Uterus (tissue), 4 donors: ENCODE measurements around the gene TRIM38. TPM values are rescaled to one million over a fixed set of nuclear protein-coding genes. Genes with fewer than 3 reads are reported as not detected.
A peak's percentile ranks its signal among the peaks of the same experiment; 100 is the strongest.

Experiments used
- DNase-seq, 2 donors: peaks; one replicate each; pipeline ENCODE4 v3.0.0-alpha.2; 2019 to 2020
- H3K27ac ChIP-seq, 2 donors: fragments of 200-600 bp; sonication (generic); 1 replicate in 1 of 2; 2 replicates in 1 of 2; pipeline ENCODE4 v1.5.1; 2016 to 2018
- H3K27me3 ChIP-seq, 2 donors: fragments of 200-600 bp; sonication (generic); one replicate each; pipeline ENCODE4 v1.5.1; 2018 to 2019; ENCODE audit warnings: control low read depth in 1 of 2
- H3K36me3 ChIP-seq, 2 donors: fragments of 200-600 bp; sonication (generic); one replicate each; pipeline ENCODE4 v1.5.1; 2019; ENCODE audit warnings: control low read depth in 1 of 2
- H3K4me1 ChIP-seq, 2 donors: fragments of 200-600 bp; sonication (generic); one replicate each; pipeline ENCODE4 v1.5.1; 2018 to 2019; ENCODE audit warnings: control low read depth in 1 of 2
- H3K4me3 ChIP-seq, 2 donors: fragments of 200-600 bp; sonication (generic); 1 replicate in 1 of 2; 2 replicates in 1 of 2; pipeline ENCODE4 v1.5.1; 2018 to 2019; ENCODE audit warnings: mild to moderate bottlenecking in 1 of 2
- H3K9me3 ChIP-seq, 2 donors: fragments of 200-600 bp; sonication (generic); one replicate each; pipeline ENCODE4 v1.5.1; 2019; ENCODE audit warnings: control low read depth in 1 of 2
- CTCF ChIP-seq, 4 experiments: fragments of 200-600 bp in 2 of 4; fragments of 450-650 bp in 2 of 4; sonication (generic) in 2 of 4; IDR thresholded peaks; one replicate each; pipeline ENCODE4 v1.5.1; 2016 to 2019; ENCODE audit warnings: antibody characterized with exemption in 4 of 4, mild to moderate bottlenecking in 2 of 4, moderate library complexity in 1 of 4
- POLR2A ChIP-seq, 2 donors: fragments of 450-650 bp; IDR thresholded peaks; one replicate each; pipeline ENCODE4 v1.6.1; 2016; ENCODE audit warnings: antibody characterized with exemption in 2 of 2, mild to moderate bottlenecking in 1 of 2, moderate library complexity in 1 of 2
- intact Hi-C: fragments of 100-400 bp; cut with DNase I; formaldehyde crosslinking; loops from one replicate; pipeline ENCODE4 v1.15.1; 2023; ENCODE audit warnings: low total_unique reads
- total RNA-seq, 4 donors: library from RNA; depleted of rRNA in 3 of 4; stranded (reverse); fragments of >200 nt in 3 of 4; gene quantifications; one replicate each; pipeline versions ENCODE4 v1.1.0 to v1.2.4, GENCODE V29; 2014 to 2023
- donor health status: DM: yes; HTN: yes; CAD: no.

TRIM38 gene
- total RNA-seq, 4 donors from 2014 or later: 9.1 to 18.5 (median 10.6) TPM

- TF ChIP-seq POLR2A (IDR thresholded peaks at IDR 0.05) (no peak), CTCF (IDR thresholded peaks at IDR 0.05) (no peak)
- H3K27ac ChIP-seq: no peak overlapping the region
- DNase-seq: no peak
- no peak overlapping the region for H3K4me3 ChIP-seq
- H3K4me1 ChIP-seq: peaks cover 0 to 5% of the 10 kb centered on the region in 2 donors
- no peaks in the 10 kb centered on the region for H3K9me3 ChIP-seq
- H3K36me3 ChIP-seq: no peaks in the 10 kb centered on the region
- intact Hi-C loops: no loop called here
- H3K27me3 ChIP-seq: no peaks in the 10 kb centered on the region
Observed at GRCh38 chr6:25980935-25981334, 18.3 kb downstream of the TRIM38 start.

GRCh38 chr6:25981568-25982263, 19.1 kb downstream of the TRIM38 start:
- no peak overlapping the region for H3K4me3 ChIP-seq
- H3K9me3 ChIP-seq: no peaks in the 10 kb centered on the region
- H3K36me3 ChIP-seq: no peaks in the 10 kb centered on the region
- H3K27me3 ChIP-seq: no peaks in the 10 kb centered on the region
- intact Hi-C loops: no loop called here
- no peak overlapping the region for H3K27ac ChIP-seq
- no peak for DNase-seq
- peaks cover 0 to 5% of the 10 kb centered on the region in 2 donors for H3K4me1 ChIP-seq
- no peak for TF ChIP-seq POLR2A (IDR thresholded peaks at IDR 0.05)
- TF ChIP-seq CTCF (IDR thresholded peaks at IDR 0.05): no peak

GRCh38 chr6:25984265-25984664, 21.7 kb downstream of the TRIM38 start:
- Histone ChIP-seq H3K27ac (peak overlapping the region; percentile 46 to 76), H3K27me3 (no peaks in the 10 kb centered on the region), H3K36me3 (no peaks in the 10 kb centered on the region), H3K4me3 (no peak overlapping the region), H3K4me1 (peaks cover 0 to 5% of the 10 kb centered on the region in 2 donors), H3K9me3 (no peaks in the 10 kb centered on the region)
- no peak for TF ChIP-seq POLR2A (IDR thresholded peaks at IDR 0.05)
- no peak for TF ChIP-seq CTCF (IDR thresholded peaks at IDR 0.05)
- no peak for DNase-seq
- intact Hi-C loops: no loop called here

- H3K4me1 ChIP-seq: peaks cover 0 to 5% of the 10 kb centered on the region in 2 donors
- TF ChIP-seq POLR2A (IDR thresholded peaks at IDR 0.05) (no peak), CTCF (IDR thresholded peaks at IDR 0.05) (no peak)
- no peaks in the 10 kb centered on the region for H3K27me3 ChIP-seq
- no peaks in the 10 kb centered on the region for H3K9me3 ChIP-seq
- no peak overlapping the region for H3K27ac ChIP-seq
- intact Hi-C loops: no loop called here
- DNase-seq: no peak
- no peaks in the 10 kb centered on the region for H3K36me3 ChIP-seq
- H3K4me3 ChIP-seq: no peak overlapping the region
Observed at GRCh38 chr6:25987845-25988244, 25.2 kb downstream of the TRIM38 start.

- no peak for TF ChIP-seq CTCF (IDR thresholded peaks at IDR 0.05)
- TF ChIP-seq POLR2A (IDR thresholded peaks at IDR 0.05): no peak
- Histone ChIP-seq H3K27me3 (no peaks in the 10 kb centered on the region), H3K27ac (no peak overlapping the region), H3K9me3 (no peaks in the 10 kb centered on the region), H3K4me1 (peaks cover 0 to 10% of the 10 kb centered on the region in 2 donors), H3K36me3 (no peaks in the 10 kb centered on the region), H3K4me3 (no peak overlapping the region)
- intact Hi-C loops: no loop called here
- DNase-seq: no peak
Observed at GRCh38 chr6:25990172-25990873, 27.7 kb downstream of the TRIM38 start.
